K562 treated with DMSO at 1 percent for 4 hours (cell line): ENCODE measurements around the gene DMBT1. TPM values are rescaled to one million over a fixed set of nuclear protein-coding genes. Genes with fewer than 3 reads are reported as not detected.

ENCODE experiments used
- total RNA-seq: library from RNA; unstranded; fragments of 300-600 nt; gene quantifications from 2 replicates; pipeline ENCODE4 v1.2.3, GENCODE V29; 2022; ENCODE audit not compliant: insufficient read depth

Gene DMBT1
- total RNA-seq = not detected in 2 replicates

DNA sequence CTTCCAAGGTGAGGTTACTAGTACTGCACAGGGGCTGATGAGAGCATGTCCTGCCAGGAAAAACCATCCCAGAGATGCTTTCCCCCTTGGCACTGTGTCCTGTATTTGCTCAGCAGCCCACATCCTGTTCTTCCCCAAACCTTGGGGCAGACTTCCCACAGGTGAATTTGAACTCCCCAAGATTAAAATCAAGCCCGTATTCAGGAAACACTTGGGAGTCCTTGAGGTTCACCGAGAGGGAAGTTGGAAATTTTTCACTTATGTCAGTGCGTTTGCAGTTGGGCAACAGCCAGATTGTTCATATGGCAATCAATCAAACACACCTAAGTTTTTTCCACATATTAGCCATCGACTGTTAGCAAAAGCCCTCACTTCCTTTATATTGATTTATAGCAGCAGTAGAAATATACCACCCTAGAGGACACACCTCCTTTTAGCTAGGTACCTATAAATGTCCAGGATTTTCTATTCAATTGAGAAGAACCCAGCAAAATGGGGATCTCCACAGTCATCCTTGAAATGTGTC is at the start of gene DMBT1:
Gene DMBT1 (plus strand): TSS at position 476 of the 526 bp plus-strand sequence. CDS start 17 bp downstream, at position 493.

Other genes starting within 250 kb of the DMBT1 start
- gene PLEKHA1, start 186.0 kb upstream of the DMBT1 start, total RNA-seq = 0.53 and 1.6 TPM in 2 replicates
- not detected in 2 replicates for gene ARMS2, start 106.1 kb upstream of the DMBT1 start, total RNA-seq
- gene HTRA1, start 99.2 kb upstream of the DMBT1 start, total RNA-seq = not detected in 2 replicates
- gene C10orf120, start 139.1 kb downstream of the DMBT1 start, total RNA-seq = not detected in 2 replicates